GM19193 (cell line): ENCODE data around the gene RNASE1.

ENCODE experiments used
- POLR2A ChIP-seq: IDR thresholded peaks from 4 replicates; pipeline ENCODE4 v1.6.1; 2011; ENCODE audit not compliant: insufficient read depth, insufficient read length; ENCODE audit errors: extremely low read depth

Gene RNASE1

DNA sequence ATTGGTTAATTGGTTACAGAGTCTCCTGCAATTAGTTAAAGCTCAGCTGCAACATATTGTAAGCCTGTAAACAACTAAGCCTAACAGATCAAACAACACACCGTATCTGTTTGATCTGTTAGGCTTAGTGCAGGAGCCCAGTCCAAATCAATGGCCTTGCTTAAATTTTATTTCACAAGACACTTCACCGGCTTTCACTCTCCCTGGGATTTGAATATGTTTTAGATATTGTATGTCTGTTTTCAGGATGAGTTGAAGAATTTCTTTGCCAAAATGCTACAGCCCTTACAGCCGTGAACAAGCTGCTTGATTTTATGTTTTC, 5.5 kb upstream of the RNASE1 start:
- TF ChIP-seq POLR2A: no peak

DNA sequence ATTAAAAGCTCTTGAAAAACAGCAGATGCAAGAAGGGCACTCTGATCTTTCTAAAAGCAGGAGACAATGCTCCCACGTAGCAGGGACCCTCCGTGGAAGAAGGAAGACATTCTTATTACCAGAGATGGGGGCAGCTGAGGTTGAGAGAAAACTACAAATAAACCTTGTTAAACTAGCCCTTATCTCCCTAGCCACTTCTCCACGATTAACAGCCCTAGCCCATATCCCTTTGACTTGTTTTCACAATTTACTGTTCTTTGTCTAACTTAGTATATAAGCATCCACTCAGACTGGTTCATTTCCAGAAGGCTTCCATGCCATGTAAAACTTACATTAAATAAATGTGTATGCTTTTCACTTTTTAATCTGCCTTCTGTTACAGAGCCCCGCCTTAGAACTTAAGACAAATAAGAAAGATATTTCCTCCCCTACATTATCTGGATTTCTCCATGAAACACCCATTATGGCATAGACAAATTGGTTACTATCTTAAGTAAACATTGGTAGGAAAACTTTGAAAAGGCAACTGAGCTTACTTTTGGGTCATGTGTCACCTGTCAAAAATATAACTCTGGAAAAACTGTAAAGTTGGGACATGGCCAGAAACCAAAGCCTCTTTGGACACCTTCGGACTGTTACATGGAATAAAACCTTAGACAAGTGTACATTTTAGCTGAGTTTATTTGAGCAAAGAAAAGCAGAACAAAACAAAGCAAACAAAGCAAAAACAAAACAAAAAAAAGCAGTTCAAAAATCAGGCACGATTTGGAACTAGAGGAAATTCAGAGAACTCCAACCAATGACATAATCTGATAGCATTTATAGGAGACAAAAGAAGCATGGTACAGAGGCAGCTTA, 4.9 kb upstream of the RNASE1 start:
- TF ChIP-seq POLR2A: no peak

- TF ChIP-seq POLR2A: no peak
Measured at GRCh38 chr14:20805485-20805884, 2.8 kb upstream of the RNASE1 start.

DNA sequence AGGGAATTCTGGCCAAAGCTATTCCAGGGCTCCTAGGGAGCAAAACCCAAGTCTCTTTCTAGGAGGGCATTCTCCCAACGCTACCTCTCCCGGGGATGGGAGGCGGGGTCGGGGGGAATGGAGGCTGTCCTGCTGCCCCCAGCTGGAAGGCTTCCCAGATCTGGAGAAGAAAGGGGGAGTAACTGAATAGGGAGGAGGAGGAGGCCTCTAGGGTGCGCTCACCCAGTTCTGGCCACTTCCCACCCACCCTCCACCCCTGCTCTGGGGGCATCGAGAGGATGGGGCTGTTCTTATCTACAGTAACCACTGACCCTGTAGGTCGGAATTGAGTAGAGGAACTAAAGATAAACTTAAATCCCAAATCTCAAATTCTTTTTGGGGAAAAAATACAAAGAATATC, 579 bp upstream of the RNASE1 start:
- no peak for TF ChIP-seq POLR2A

GRCh38 chr14:20801726-20802125, 918 bp downstream of the RNASE1 start:
- TF ChIP-seq POLR2A: no peak

- TF ChIP-seq POLR2A: no peak
Measured at GRCh38 chr14:20799892-20800544, 2.6 kb downstream of the RNASE1 start.

- no peak for TF ChIP-seq POLR2A
Measured at GRCh38 chr14:20799456-20799891, 3.2 kb downstream of the RNASE1 start.

DNA sequence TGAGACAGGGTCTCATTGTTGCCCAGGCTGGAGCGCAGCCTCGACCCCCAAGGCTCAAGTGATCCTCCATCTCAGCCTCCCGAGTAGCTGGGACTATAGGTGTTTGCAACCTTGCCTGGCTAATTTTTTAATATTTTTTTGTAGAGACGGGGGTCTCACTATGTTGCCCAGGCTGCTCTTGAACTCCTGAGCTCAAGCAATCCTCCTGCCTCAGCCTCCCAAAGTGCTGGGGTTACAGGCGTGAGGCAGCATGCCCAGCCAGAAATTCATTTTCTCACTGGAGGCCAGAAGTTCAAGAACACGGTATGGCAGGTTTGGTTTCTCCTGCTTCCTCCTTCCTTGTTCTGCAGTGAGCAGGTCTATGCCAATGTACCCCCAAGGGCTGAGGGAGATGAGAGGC, 3.7 kb downstream of the RNASE1 start:
- TF ChIP-seq POLR2A: no peak

- no peak for TF ChIP-seq POLR2A
Measured at GRCh38 chr14:20798318-20798717, 4.3 kb downstream of the RNASE1 start.

GRCh38 chr14:20797164-20797563, 5.5 kb downstream of the RNASE1 start:
- TF ChIP-seq POLR2A: no peak

DNA sequence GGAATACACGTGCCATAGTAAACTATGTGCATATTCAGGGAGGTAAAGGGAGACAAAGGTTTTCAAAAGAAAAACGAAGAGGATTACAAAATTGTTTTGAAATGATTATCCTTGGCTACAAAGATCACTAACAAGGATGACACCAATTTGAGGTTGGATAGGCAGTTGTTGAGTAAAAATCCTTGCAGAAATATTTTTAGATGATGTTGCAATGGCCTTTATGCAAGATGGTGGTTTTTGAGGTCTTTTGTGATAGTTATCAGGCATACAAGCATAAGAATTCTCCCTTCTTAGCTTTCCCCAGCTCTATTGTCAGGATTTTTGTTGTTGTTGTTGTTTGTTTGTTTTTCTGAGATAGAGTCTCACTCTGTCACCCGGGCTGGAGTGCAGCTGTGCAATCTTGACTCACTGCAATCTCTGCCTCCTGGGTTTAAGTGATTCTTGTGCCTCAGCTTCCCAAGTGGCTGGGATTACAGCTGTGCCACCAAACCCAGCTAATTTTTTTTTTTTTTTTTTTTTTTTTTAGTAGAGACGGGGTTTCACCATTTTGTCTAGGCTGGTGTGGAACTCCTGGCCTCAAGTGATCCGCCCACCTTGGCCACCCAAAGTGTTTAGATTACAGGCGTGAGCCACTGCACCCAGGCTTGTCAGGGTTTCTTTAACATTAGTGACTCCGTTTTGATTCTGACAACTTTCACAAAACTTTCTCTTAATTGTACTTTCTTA, 7.8 kb downstream of the RNASE1 start:
- TF ChIP-seq POLR2A: no peak

DNA sequence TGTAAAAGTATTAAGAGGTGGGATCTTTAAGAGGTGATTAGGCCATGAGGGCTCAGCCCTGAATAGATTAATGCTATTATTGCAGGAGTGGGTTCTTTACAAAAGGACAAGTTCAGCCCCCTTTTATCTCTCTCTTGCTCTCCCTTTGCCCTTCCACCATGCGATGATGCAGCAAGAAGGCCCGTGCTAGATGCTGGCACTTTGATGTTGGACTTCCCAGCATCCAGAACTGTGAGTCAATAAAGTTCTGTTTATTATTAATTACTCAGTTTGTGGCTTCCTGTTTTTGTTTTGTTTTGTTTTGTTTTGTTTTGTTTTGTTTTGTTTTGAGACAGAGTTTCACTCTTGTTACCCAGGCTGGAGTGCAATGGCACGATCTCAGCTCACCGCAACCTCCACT, 10.1 kb downstream of the RNASE1 start:
- no peak for TF ChIP-seq POLR2A

DNA sequence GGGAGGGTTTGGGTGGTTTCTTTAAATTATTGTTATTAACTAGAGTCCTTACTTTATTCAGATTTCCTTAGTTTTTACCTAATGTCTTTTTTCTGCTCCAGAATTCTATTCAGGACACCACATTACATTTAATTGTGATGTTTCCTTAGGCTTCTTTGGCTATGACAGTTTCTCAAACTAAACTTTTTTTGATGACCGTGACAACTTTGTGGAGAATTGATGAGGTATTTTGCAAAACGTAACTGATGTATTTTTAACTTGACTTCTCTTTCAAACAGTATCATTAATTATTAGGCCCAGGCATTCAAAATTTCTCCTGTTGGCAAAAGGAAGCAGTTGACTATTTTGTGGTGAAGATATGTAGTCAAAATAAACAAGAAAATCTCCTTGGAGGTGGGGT, 11.0 kb downstream of the RNASE1 start:
- TF ChIP-seq POLR2A: no peak

DNA sequence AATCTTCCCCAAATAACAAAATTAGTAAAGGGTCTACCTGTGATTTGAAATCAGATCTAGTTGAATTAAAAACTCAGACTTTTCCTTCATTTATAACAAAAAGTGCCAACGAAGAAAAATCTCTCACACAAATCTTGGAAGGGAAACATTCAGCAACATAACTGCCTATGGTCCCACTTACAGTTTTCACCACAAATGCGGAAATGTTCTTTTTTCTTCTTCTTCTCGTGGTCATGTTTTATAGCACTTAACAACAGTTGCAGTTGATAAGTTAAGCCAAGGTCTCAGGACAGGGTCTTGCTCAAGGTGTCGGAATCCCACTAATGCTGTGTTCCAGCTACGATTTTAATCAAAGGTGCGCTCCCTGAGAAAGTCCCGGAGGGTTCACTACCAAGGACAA, 11.5 kb downstream of the RNASE1 start:
- no peak for TF ChIP-seq POLR2A

GRCh38 chr14:20790464-20791116, 12.1 kb downstream of the RNASE1 start:
- TF ChIP-seq POLR2A: no peak
